Measurements from ENCODE around the gene SMAD7. TPM values are rescaled to one million over a fixed set of nuclear protein-coding genes. Genes with fewer than 3 reads are reported as not detected.

SMAD7 gene
- total RNA-seq, 2 experiments from 2014 or later: 2.9 to 15.1 TPM

- Histone ChIP-seq H3K4me1 (ENCODE audit: insufficient read depth, low read length, poor library complexity, severe bottlenecking) (peaks cover 11% of the 10 kb centered on the region), H3K4me3 (ENCODE audit: low read depth, low read length, poor library complexity, severe bottlenecking) (peak overlapping the region; percentile 66), H3K9me2 (ENCODE audit: insufficient read depth, low read length) (no peaks in the 10 kb centered on the region), H3K9me3 (ENCODE audit: low read length) (no peaks in the 10 kb centered on the region), H2AFZ (ENCODE audit: low read length) (no peak overlapping the region; the same call in none of the 2 replicates), H3K27ac (ENCODE audit: low read depth, low read length, poor library complexity, severe bottlenecking) (no peak overlapping the region), H3K79me2 (ENCODE audit: insufficient read depth, low read depth, low read length) (no peaks in the 10 kb centered on the region), H3K4me2 (ENCODE audit: low read length) (peak overlapping the region; percentile 75; the same call in 1 of the 2 replicates), H4K20me1 (ENCODE audit: insufficient read depth, low read length) (no peaks in the 10 kb centered on the region), H3K36me3 (ENCODE audit: insufficient read depth, low read length) (no peaks in the 10 kb centered on the region)
- ChIA-PET CTCF (ENCODE audit: unreplicated experiment) (no interaction called here), POLR2A (no interaction called here)
- no TSS peak for BruUV-seq (replicated peaks)
- no peak for TF ChIP-seq EZH2phosphoT487 (IDR thresholded peaks at IDR 0.05; ENCODE audit: borderline replicate concordance, low read depth, low read length)
- no peak for TF ChIP-seq CTCF (conservative IDR thresholded peaks at IDR 0.05; ENCODE audit: low read length)
- intact Hi-C loops (cut with micrococcal nuclease; ENCODE audit: unreplicated experiment): no loop called here
- peak; percentile 44 for DNase-seq (ENCODE audit: low spot score)
Observed at GRCh38 chr18:48975817-48976649, 25.3 kb upstream of the SMAD7 start.

DNA sequence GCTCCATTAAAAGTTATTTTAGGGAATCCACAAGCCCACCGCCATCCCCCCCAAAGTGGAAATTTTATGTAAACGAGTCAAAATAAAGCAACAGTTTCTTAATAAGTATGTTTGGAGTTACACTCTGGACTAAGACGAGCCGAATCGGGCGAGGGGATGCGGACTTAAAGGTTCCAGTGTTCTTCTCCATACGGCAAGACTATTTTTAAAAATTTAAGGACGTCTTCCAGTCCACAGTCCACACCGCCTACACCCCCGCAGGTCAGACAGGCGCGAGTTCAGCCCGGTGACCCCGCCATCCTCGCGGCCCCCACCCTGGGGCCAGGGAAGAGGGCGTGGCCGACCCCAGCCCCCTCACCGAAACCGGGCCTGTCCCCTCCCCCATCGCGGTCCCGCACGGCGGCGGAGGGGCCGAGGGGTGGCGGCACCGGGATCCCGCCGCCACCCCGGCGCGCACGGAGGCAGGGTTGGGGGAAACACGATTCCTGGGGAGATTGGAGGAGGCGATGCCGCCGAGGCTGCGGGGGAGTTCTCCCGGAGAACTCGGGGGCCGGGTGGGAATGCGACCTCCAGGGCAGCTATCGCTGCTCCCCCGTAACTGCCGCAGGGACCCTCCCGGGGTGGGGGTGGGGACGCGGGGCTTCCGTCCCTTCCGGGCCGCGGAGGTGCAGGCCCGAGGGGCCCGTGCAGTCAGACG is 24.5 kb upstream of the SMAD7 start:
- Histone ChIP-seq H3K9me2 (ENCODE audit: insufficient read depth, low read length) (no peaks in the 10 kb centered on the region), H3K36me3 (ENCODE audit: insufficient read depth, low read length) (no peaks in the 10 kb centered on the region), H2AFZ (ENCODE audit: low read length) (peak overlapping the region; percentile 83), H3K4me2 (ENCODE audit: low read length) (peak overlapping the region; percentile 73), H3K79me2 (ENCODE audit: insufficient read depth, low read depth, low read length) (no peaks in the 10 kb centered on the region), H3K4me3 (ENCODE audit: low read depth, low read length, poor library complexity, severe bottlenecking) (peak overlapping the region; percentile 66), H3K4me1 (ENCODE audit: insufficient read depth, low read length, poor library complexity, severe bottlenecking) (peaks cover 10% of the 10 kb centered on the region), H3K9me3 (ENCODE audit: low read length) (no peaks in the 10 kb centered on the region), H3K27ac (ENCODE audit: low read depth, low read length, poor library complexity, severe bottlenecking) (no peak overlapping the region), H4K20me1 (ENCODE audit: insufficient read depth, low read length) (no peaks in the 10 kb centered on the region)
- intact Hi-C loops (cut with micrococcal nuclease; ENCODE audit: unreplicated experiment): no loop called here
- DNase-seq (ENCODE audit: low spot score): no peak
- TF ChIP-seq EZH2phosphoT487 (IDR thresholded peaks at IDR 0.05; ENCODE audit: borderline replicate concordance, low read depth, low read length) (no peak), CTCF (conservative IDR thresholded peaks at IDR 0.05; ENCODE audit: low read length) (no peak)
- ChIA-PET POLR2A (no interaction called here), CTCF (ENCODE audit: unreplicated experiment) (no interaction called here)
- no TSS peak for BruUV-seq (replicated peaks)

Measured in OCI-LY7 (cell line).